Hepatocyte (in vitro differentiated cells): Measurements from ENCODE around the gene EVI5L. TPM values are rescaled to one million over a fixed set of nuclear protein-coding genes. Genes with fewer than 3 reads are reported as not detected.

Experiments used
- DNase-seq: peaks from one replicate; pipeline ENCODE4 v3.0.0-alpha.2; 2016; ENCODE audit warnings: low spot score
- H2AFZ ChIP-seq: fragments of 200-600 bp; sonication (generic); 2 replicates; pipeline ENCODE4 v1.6.0; 2016; ENCODE audit warnings: antibody characterized with exemption, mild to moderate bottlenecking
- H3K27ac ChIP-seq: fragments of 200-600 bp; sonication (generic); 2 replicates; pipeline ENCODE4 v1.5.1; 2016; ENCODE audit warnings: mild to moderate bottlenecking
- H3K27me3 ChIP-seq: fragments of 200-600 bp; sonication (generic); 2 replicates; pipeline ENCODE4 v1.6.1; 2016
- H3K36me3 ChIP-seq: fragments of 200-600 bp; sonication (generic); replicated peaks from 2 replicates; pipeline ENCODE4 v1.5.1; 2016; ENCODE audit warnings: low read depth; ENCODE audit not compliant: insufficient read depth
- H3K4me1 ChIP-seq: fragments of 200-600 bp; sonication (generic); 2 replicates; pipeline ENCODE4 v1.5.1; 2016; ENCODE audit warnings: mild to moderate bottlenecking, moderate library complexity; ENCODE audit not compliant: insufficient read depth
- H3K4me2 ChIP-seq: fragments of 200-600 bp; sonication (generic); 2 replicates; pipeline ENCODE4 v1.6.0; 2016
- H3K4me3 ChIP-seq: fragments of 200-600 bp; sonication (generic); 2 replicates; pipeline ENCODE4 v1.5.1; 2016; ENCODE audit warnings: mild to moderate bottlenecking
- H3K79me2 ChIP-seq: fragments of 200-600 bp; sonication (generic); 2 replicates; pipeline ENCODE4 v1.6.0; 2017; ENCODE audit warnings: mild to moderate bottlenecking
- H3K9me2 ChIP-seq: fragments of 200-600 bp; sonication (generic); replicated peaks from 2 replicates; pipeline ENCODE4 v1.6.0; 2017; ENCODE audit warnings: mild to moderate bottlenecking; ENCODE audit not compliant: insufficient read depth
- H3K9me3 ChIP-seq: fragments of 200-600 bp; sonication (generic); 2 replicates; pipeline ENCODE4 v1.5.1; 2016; ENCODE audit warnings: low read depth, mild to moderate bottlenecking
- H4K20me1 ChIP-seq: fragments of 200-600 bp; sonication (generic); 2 replicates; pipeline ENCODE4 v1.6.0; 2016; ENCODE audit warnings: mild to moderate bottlenecking; ENCODE audit not compliant: insufficient read depth, poor library complexity, severe bottlenecking
- CTCF ChIP-seq: fragments of 200-600 bp; sonication (generic); IDR thresholded peaks from 2 replicates; pipeline ENCODE4 v1.5.1; 2016; ENCODE audit warnings: antibody characterized with exemption, mild to moderate bottlenecking; ENCODE audit not compliant: poor library complexity
- EZH2 ChIP-seq: fragments of 200-600 bp; sonication (generic); IDR thresholded peaks from 2 replicates; pipeline ENCODE4 v1.6.1; 2016; ENCODE audit warnings: antibody characterized with exemption, mild to moderate bottlenecking, borderline replicate concordance
- EZH2phosphoT487 ChIP-seq: fragments of 200-600 bp; sonication (generic); IDR thresholded peaks from one replicate; pipeline ENCODE4 v1.6.1; 2018; ENCODE audit warnings: antibody characterized with exemption, mild to moderate bottlenecking, low read depth, moderate library complexity; ENCODE audit not compliant: unreplicated experiment, severe bottlenecking
- WGBS: methylation state at CpG from one replicate; pipeline ENCODE4 v1.1.6; 2016; ENCODE audit warnings: low lambda C conversion rate; ENCODE audit errors: missing lambda C conversion rate; 5-methylcytosine and 5-hydroxymethylcytosine counted together
- polyA plus RNA-seq: library from polyadenylated mRNA; unstranded; fragments of >200 nt; fragmentation: Nextera tagmentation; extraction: Ambion mirVana; gene quantifications from 2 replicates; pipeline ENCODE4 v1.2.1, GENCODE V29; 2016
- total RNA-seq: library from RNA; depleted of rRNA; stranded (reverse); fragments of >200 nt; gene quantifications from 2 replicates; pipeline ENCODE4 v1.2.3, GENCODE V29; 2014

EVI5L gene
- total and polyA plus RNA-seq, 2 experiments from 2014 or later = 10.7 to 11.5 TPM

DNA sequence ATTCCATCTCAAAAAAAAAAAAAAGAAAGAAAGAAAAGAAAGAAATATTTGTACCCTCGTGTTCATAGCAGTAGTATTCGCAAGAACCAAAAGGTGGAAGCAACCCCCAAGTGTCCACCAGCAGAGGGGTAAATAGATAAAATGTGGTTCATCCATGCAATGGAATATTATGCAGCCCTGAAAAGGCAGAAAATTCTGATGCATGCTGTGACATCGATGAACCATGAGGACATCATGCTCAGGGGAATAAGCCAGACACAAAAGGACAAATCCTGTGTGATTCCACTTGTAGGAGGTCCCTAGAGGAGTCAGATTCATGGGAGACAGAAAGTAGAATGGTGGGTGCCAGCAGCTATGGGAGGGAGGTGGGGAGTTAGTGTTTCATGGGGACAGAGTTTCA lies 51.9 kb downstream of the EVI5L start:
- TF ChIP-seq CTCF (no peak), EZH2 (no peak), EZH2phosphoT487 (no peak)

GRCh38 chr19:7883105-7883504 lies 53.1 kb downstream of the EVI5L start:
- Histone ChIP-seq H3K9me3 (no peaks in the 10 kb centered on the region), H3K9me2 (no peaks in the 10 kb centered on the region), H3K79me2 (no peaks in the 10 kb centered on the region), H4K20me1 (no peaks in the 10 kb centered on the region), H3K4me2 (no peak overlapping the region), H3K36me3 (no peaks in the 10 kb centered on the region), H3K4me3 (no peak overlapping the region), H3K4me1 (no peaks in the 10 kb centered on the region), H2AFZ (no peak overlapping the region), H3K27ac (no peak overlapping the region), H3K27me3 (no peaks in the 10 kb centered on the region)
- WGBS = 79% methylated on average over 4 of the region's 4 CpGs
- DNase-seq = no peak
- no peak for TF ChIP-seq EZH2
- no peak for TF ChIP-seq CTCF
- no peak for TF ChIP-seq EZH2phosphoT487

More for the DNA sequence above, 51.9 kb downstream of the EVI5L start:
- H3K36me3 ChIP-seq = no peaks in the 10 kb centered on the region
- DNase-seq = no peak
- no peaks in the 10 kb centered on the region for H3K27me3 ChIP-seq
- WGBS = 97% methylated on average over 3 of the region's 3 CpGs
- no peak overlapping the region for H3K4me2 ChIP-seq
- H3K4me3 ChIP-seq = no peak overlapping the region
- no peak overlapping the region for H2AFZ ChIP-seq
- H4K20me1 ChIP-seq = no peaks in the 10 kb centered on the region
- no peaks in the 10 kb centered on the region for H3K4me1 ChIP-seq
- H3K9me3 ChIP-seq = no peaks in the 10 kb centered on the region
- H3K79me2 ChIP-seq = no peaks in the 10 kb centered on the region
- H3K9me2 ChIP-seq = no peaks in the 10 kb centered on the region
- H3K27ac ChIP-seq = no peak overlapping the region

DNA sequence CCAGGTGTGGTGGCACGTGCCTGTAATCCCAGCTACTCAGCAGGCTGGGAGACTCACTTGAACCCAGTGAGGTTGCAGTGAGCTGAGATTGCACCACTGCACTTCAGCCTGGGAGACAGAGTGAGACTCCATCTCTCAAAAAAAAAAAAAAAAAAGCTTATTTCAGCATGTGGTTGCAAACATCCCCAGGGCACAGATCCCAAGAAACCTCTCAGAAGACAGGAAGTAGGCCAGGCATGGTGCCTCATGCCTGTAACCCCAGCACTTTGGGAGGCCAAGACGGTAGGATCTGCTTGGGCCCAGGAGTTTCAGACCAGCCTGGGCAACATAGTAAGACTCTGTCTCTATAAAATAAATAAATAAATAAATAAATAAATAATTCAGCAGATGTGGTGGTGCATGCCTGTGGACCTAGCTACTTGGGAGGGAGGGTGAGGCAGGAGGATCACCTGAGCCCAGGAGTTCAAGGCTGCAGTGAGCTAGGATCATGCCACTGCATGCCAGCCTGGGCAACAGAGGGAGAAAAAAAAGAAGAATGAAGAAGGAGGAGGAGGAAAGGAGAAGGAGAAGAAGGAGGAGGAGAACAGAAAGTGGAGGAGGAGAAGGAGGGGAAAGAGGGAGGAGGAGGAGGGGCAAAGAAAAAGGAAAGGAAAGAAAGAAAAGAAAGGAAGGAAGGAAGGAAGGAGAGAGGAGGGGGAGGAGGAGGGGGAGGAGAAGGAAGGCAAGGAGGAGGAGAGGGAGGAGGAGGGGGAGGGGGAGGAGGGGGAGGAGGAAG lies 54.0 kb downstream of the EVI5L start:
- no peak overlapping the region for H2AFZ ChIP-seq
- H3K36me3 ChIP-seq = no peaks in the 10 kb centered on the region
- no peaks in the 10 kb centered on the region for H3K9me3 ChIP-seq
- no peak overlapping the region for H3K27ac ChIP-seq
- no peak overlapping the region for H3K4me2 ChIP-seq
- whole genome bisulfite sequencing = 81% methylated on average over 2 of the region's 2 CpGs
- TF ChIP-seq EZH2phosphoT487 (no peak), CTCF (no peak), EZH2 (no peak)
- H3K4me1 ChIP-seq = peaks cover 5% of the 10 kb centered on the region
- H3K27me3 ChIP-seq = no peaks in the 10 kb centered on the region
- peaks cover 2% of the 10 kb centered on the region for H3K79me2 ChIP-seq
- H4K20me1 ChIP-seq = no peaks in the 10 kb centered on the region
- H3K4me3 ChIP-seq = no peak overlapping the region
- H3K9me2 ChIP-seq = no peaks in the 10 kb centered on the region
- DNase-seq = no peak
